GM12878 (cell line): ENCODE results near the gene ARHGAP30. TPM values are rescaled to one million over a fixed set of nuclear protein-coding genes. Genes with fewer than 3 reads are reported as not detected.

Source experiments
- ATAC-seq: fragments of 200-7000 bp; cut with Tn5 transposase; 3 replicates; pipeline ENCODE4 v1.9.1; 2020; ENCODE audit warnings: mild to moderate bottlenecking, moderate library complexity
- BruUV-seq: library from RNA; stranded (reverse); fragments of 400-500 nt; replicated peaks from 2 replicates; lab custom pipeline; 2021; lab: Mats Ljungman, UMichigan
- CTCF ChIA-PET: fragments of 300-600 bp; sonication (Branson Sonifier 250); formaldehyde crosslinking; extraction: SDS; loops from one replicate; lab custom pipeline; 2021; ENCODE audit warnings: inconsistent platforms; lab: Yijun Ruan, JAX
- POLR2A ChIA-PET: fragments of 350-600 bp; formaldehyde crosslinking; extraction: SDS; loops from one replicate; lab custom pipeline; 2021; ENCODE audit warnings: inconsistent platforms; lab: Charles Lee
- RAD21 ChIA-PET: fragments of 300-600 bp; sonication (Branson Sonifier 250); formaldehyde crosslinking; loops from one replicate; lab custom pipeline; 2023; ENCODE audit warnings: antibody characterized with exemption; ENCODE audit not compliant: unreplicated experiment; lab: Charles Lee
- SMC1A ChIA-PET: fragments of 300-600 bp; sonication (Branson Sonifier 250); formaldehyde crosslinking; loops from one replicate; lab custom pipeline; 2023; ENCODE audit not compliant: unreplicated experiment, uncharacterized antibody; lab: Charles Lee
- DNase-seq: peaks from one replicate; pipeline ENCODE4 v3.0.0-alpha.2; 2011; ENCODE audit warnings: low read depth, low spot score
- FAIRE-seq: peaks from 3 replicates; lab custom pipeline; 2011; peaks lifted over from hg19 to GRCh38; lab: Jason Lieb, UNC
- H2AFZ ChIP-seq: 2 replicates; pipeline ENCODE4 v1.6.0; 2011; ENCODE audit warnings: low read depth, low read length, control low read depth; ENCODE audit not compliant: control insufficient read depth
- H3K27ac ChIP-seq: 2 replicates; pipeline ENCODE4 v1.5.1; 2011; ENCODE audit warnings: control low read depth; ENCODE audit not compliant: control insufficient read depth, insufficient read depth
- H3K27me3 ChIP-seq, 2 experiments: replicated peaks in 1 of 2; 2 replicates each; pipeline versions ENCODE4 v1.6.0 to v1.6.1; 2011; ENCODE audit warnings: low read length in 1 of 2; ENCODE audit not compliant: control insufficient read depth in 2 of 2, insufficient read depth in 2 of 2
- H3K36me3 ChIP-seq, 2 experiments: 2 replicates each; pipeline ENCODE4 v1.5.1; 2011; ENCODE audit warnings: low read length in 1 of 2; ENCODE audit not compliant: control insufficient read depth in 2 of 2, insufficient read depth in 2 of 2
- H3K4me1 ChIP-seq: 2 replicates; pipeline ENCODE4 v1.6.1; 2011; ENCODE audit warnings: mild to moderate bottlenecking, low read length, moderate library complexity, mixed read lengths; ENCODE audit not compliant: control insufficient read depth, insufficient read depth
- H3K4me2 ChIP-seq: 2 replicates; pipeline ENCODE4 v1.6.0; 2011; ENCODE audit warnings: control low read depth; ENCODE audit not compliant: control insufficient read depth, insufficient read depth
- H3K4me3 ChIP-seq: fragments of 200-600 bp; sonication (generic); 2 replicates; pipeline ENCODE4 v1.5.1; 2016
- H3K79me2 ChIP-seq: 2 replicates; pipeline ENCODE4 v1.6.0; 2011; ENCODE audit warnings: low read length; ENCODE audit not compliant: control insufficient read depth, insufficient read depth
- H3K9ac ChIP-seq: 2 replicates; pipeline ENCODE4 v1.8.0; 2011; ENCODE audit warnings: low read length, control low read depth, mixed read lengths; ENCODE audit not compliant: control insufficient read depth, insufficient read depth
- H3K9me3 ChIP-seq: replicated peaks from 3 replicates; pipeline ENCODE4 v1.5.1; 2011; ENCODE audit warnings: mild to moderate bottlenecking, low read length; ENCODE audit not compliant: control insufficient read depth, insufficient read depth
- H4K20me1 ChIP-seq: 2 replicates; pipeline ENCODE4 v1.6.0; 2011; ENCODE audit not compliant: control insufficient read depth, insufficient read depth
- CBX5 ChIP-seq: sonication (generic); IDR thresholded peaks from 2 replicates; pipeline ENCODE4 v1.6.1; 2016; ENCODE audit warnings: low read depth, moderate library complexity, mild to moderate bottlenecking, inconsistent platforms
- IRF5 ChIP-seq: fragments of 450-650 bp; IDR thresholded peaks from 2 replicates; pipeline ENCODE4 v1.6.1; 2017; ENCODE audit warnings: borderline replicate concordance
- JUNB ChIP-seq: IDR thresholded peaks from 2 replicates; pipeline ENCODE4 v1.6.1; 2016; ENCODE audit warnings: antibody characterized with exemption, mild to moderate bottlenecking
- NFYA ChIP-seq: IDR thresholded peaks from 2 replicates; pipeline ENCODE4 v1.6.1; 2011; ENCODE audit warnings: low read depth, mild to moderate bottlenecking, low read length, improper control_type of control experiment, borderline replicate concordance
- PRDM15 ChIP-seq: fragments of 450-650 bp; formaldehyde crosslinking; IDR thresholded peaks from 2 replicates; pipeline ENCODE4 v1.4.0; 2020; ENCODE audit warnings: mild to moderate bottlenecking, moderate library complexity
- RCOR1 ChIP-seq: conservative IDR thresholded peaks from 2 replicates; pipeline ENCODE4 v1.6.1; 2012; ENCODE audit warnings: low read depth, low read length, improper control_type of control experiment
- YY1 ChIP-seq: IDR thresholded peaks from 2 replicates; pipeline ENCODE4 v1.6.1; 2011; ENCODE audit warnings: low read depth, mild to moderate bottlenecking, low read length
- WGBS: methylation state at CpG from one replicate; pipeline ENCODE4 v1.1.6; 2016; ENCODE audit warnings: low lambda C conversion rate; ENCODE audit not compliant: insufficient replicate concordance, insufficient coverage; ENCODE audit errors: missing lambda C conversion rate; 5-methylcytosine and 5-hydroxymethylcytosine counted together
- in situ Hi-C: fragments of 300-500 bp; cut with MboI; formaldehyde crosslinking; loops from 9 replicates; pipeline ENCODE4 v1.14.3; 2018; ENCODE audit warnings: mixed read lengths
- intact Hi-C: fragments of 100-400 bp; cut with micrococcal nuclease; formaldehyde crosslinking; loops from one replicate; pipeline ENCODE4 v1.14.2; 2022; ENCODE audit not compliant: unreplicated experiment
- polyA plus RNA-seq, 11 experiments: library from polyadenylated mRNA; depleted of rRNA in 4 of 11; unstranded in 6 of 11; stranded (reverse) in 5 of 11; fragments of >200 nt; fragmentation: Nextera tagmentation in 4 of 11; fragmentation: Illumina TruSeq in 1 of 11; extraction: Ambion mirVana in 4 of 11; extraction: Trizol in 1 of 11; gene quantifications; 1 replicate in 1 of 11; 2 replicates in 10 of 11; pipeline versions ENCODE4 v1.2.1 to v1.2.3, GENCODE V29; 2011 to 2016; ENCODE audit warnings: inconsistent platforms in 2 of 11, missing spikeins in 2 of 11, low read depth in 1 of 11
- total RNA-seq, 4 experiments: library from RNA; depleted of rRNA in 3 of 4; stranded (reverse); fragments of >200 nt in 3 of 4; fragmentation: Illumina TruSeq in 1 of 4; extraction: Trizol in 1 of 4; gene quantifications; 2 replicates each; pipeline versions ENCODE4 v1.2.1 to v1.2.3, GENCODE V29; 2013 to 2021
- TF ChIP-seq, protein P1 (sequence below): fragments of 450-650 bp; IDR thresholded peaks from 2 replicates; pipeline ENCODE4 v1.6.1; 2016; ENCODE audit warnings: mild to moderate bottlenecking

The ARHGAP30 gene
- total and polyA plus RNA-seq, 10 of the 15 experiments (the other 5 are each of a cell fraction or from before 2014, with no cell fraction given) = 12.9 to 143 (median 76.3) TPM

GRCh38 chr1:161084597-161084988, 14.9 kb upstream of the ARHGAP30 start:
- Histone ChIP-seq H4K20me1 (no peaks in the 10 kb centered on the region), H3K79me2 (no peaks in the 10 kb centered on the region), H2AFZ (no peak overlapping the region), H3K4me2 (no peak overlapping the region), H3K4me1 (no peaks in the 10 kb centered on the region; the same call in 1 of the 2 replicates), H3K4me3 (no peak overlapping the region), H3K36me3 (no peaks in the 10 kb centered on the region), H3K27me3 (no peaks in the 10 kb centered on the region), H3K27ac (no peak overlapping the region)
- no peak for DNase-seq
- SMC1A ChIA-PET = interaction anchor here (1.1 to 2.7 kb wide), 3 partner anchors 9 to 175 kb away, joined by 3 to 8 read pairs (median 3); no protein-coding TSS in a partner anchor
- RAD21 ChIA-PET = interaction anchor here (1.4 kb wide), 1 partner anchor 13 kb away, joined by 3 read pairs; no protein-coding TSS in a partner anchor
- no TSS peak for BruUV-seq
- in situ Hi-C loops (no loop called here), intact Hi-C loops (no loop called here)
- no peak for ATAC-seq
- POLR2A ChIA-PET = no interaction called here
- 7% methylated on average over 1 of the region's 1 CpG for WGBS
- no peak for TF ChIP-seq YY1
- TF ChIP-seq CBX5 = no peak
- TF ChIP-seq IRF5 = no peak
- TF ChIP-seq NFYA = no peak
- TF ChIP-seq JUNB = no peak
- TF ChIP-seq, protein P1, sequence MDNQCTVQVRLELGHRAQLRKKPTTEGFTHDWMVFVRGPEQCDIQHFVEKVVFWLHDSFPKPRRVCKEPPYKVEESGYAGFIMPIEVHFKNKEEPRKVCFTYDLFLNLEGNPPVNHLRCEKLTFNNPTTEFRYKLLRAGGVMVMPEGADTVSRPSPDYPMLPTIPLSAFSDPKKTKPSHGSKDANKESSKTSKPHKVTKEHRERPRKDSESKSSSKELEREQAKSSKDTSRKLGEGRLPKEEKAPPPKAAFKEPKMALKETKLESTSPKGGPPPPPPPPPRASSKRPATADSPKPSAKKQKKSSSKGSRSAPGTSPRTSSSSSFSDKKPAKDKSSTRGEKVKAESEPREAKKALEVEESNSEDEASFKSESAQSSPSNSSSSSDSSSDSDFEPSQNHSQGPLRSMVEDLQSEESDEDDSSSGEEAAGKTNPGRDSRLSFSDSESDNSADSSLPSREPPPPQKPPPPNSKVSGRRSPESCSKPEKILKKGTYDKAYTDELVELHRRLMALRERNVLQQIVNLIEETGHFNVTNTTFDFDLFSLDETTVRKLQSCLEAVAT = no peak
- TF ChIP-seq PRDM15 (CRISPR knock-in tag) = no peak
- no peak for TF ChIP-seq RCOR1
- TF ChIP-seq, all 136 proteins: peak for 0
- no peaks in the 10 kb centered on the region for H3K9me3 ChIP-seq
- CTCF ChIA-PET = interaction anchor here (1.0 to 1.3 kb wide), 2 partner anchors 9 to 10 kb away, joined by 3 to 5 read pairs; no protein-coding TSS in a partner anchor
- no peak for FAIRE-seq
- no peak overlapping the region for H3K9ac ChIP-seq
